ENCODE data around the gene RPP25L. TPM values are rescaled to one million over a fixed set of nuclear protein-coding genes. Genes with fewer than 3 reads are reported as not detected.

The RPP25L gene, protein sequence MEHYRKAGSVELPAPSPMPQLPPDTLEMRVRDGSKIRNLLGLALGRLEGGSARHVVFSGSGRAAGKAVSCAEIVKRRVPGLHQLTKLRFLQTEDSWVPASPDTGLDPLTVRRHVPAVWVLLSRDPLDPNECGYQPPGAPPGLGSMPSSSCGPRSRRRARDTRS
- total RNA-seq (13.2 TPM), polyA plus RNA-seq (33.7 TPM)

DNA sequence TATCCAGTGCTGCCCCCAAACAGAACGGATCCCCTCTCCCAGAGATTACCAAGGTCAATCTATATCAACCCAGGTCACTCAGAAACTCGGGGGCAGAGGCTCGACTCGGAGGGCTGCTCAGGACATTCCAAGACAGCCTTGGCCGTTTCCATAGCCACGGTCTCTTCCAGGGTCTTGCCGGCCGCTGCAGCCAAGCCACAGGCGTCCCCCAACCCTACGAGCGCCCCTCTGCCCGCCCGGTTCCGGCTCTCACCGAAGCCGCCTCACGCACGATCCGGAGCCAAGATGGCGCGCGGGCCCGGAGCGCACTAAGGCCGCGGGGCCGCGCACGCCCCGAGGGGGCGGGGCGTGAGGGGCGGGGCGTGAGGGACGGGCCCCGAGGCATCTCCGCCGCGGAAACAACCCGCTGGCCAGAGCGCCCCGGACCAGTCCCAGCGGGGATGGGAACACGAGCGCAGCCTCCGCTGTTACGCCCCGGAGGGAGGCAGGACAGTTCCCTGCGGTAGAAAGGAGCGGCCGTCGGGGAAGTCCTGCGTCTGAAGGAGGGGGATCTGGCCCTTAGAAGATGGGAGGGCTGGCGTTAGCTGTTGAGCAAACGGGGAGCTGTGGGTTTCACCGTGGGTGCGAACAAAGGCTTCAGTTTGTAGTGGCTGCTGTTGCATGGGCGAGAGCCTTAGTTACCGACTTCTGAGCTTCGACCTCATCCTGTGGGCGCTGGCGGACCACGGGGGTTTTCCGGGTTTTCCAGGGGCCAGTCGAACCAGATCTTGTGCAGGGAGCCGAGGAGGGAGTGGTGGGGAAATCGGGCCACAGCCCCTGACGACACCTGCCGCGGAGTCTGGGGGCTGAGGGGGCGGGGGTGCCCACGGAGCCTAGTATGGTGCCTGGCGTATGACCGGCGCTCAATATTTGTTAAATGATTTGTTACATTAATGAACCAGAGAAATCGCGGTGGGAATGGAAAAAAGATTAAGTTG, at the start of gene RPP25L:
RPP25L (minus strand) TSS at position 287 of the 977 bp plus-strand sequence. CDS start 801 bp downstream, outside the sequence.
- Histone ChIP-seq H3K27ac (ENCODE audit: low read depth) (peak within 1 kb of the TSS; percentile 67), H3K4me1 (ENCODE audit: insufficient read depth) (no peaks in the 10 kb centered on the region), H3K4me3 (ENCODE audit: low read depth, low read length) (peak within 1 kb of the TSS; percentile 62), H3K36me3 (ENCODE audit: insufficient read depth) (no peaks in the 10 kb centered on the region)
- WGBS = under 1% methylated on average over 77 of the region's 77 CpGs
- DNase-seq (ENCODE audit: extremely low spot score) = no peak

- DNase-seq (ENCODE audit: extremely low spot score) = no peak
- Histone ChIP-seq H3K27ac (ENCODE audit: low read depth) (no peak overlapping the region), H3K4me3 (ENCODE audit: low read depth, low read length) (no peak overlapping the region), H3K4me1 (ENCODE audit: insufficient read depth) (no peaks in the 10 kb centered on the region), H3K36me3 (ENCODE audit: insufficient read depth) (no peaks in the 10 kb centered on the region)
- 90% methylated on average over 8 of the region's 8 CpGs for WGBS
These were observed 47.8 kb upstream of the RPP25L start for GRCh38 chr9:34659592-34660253.

DNA sequence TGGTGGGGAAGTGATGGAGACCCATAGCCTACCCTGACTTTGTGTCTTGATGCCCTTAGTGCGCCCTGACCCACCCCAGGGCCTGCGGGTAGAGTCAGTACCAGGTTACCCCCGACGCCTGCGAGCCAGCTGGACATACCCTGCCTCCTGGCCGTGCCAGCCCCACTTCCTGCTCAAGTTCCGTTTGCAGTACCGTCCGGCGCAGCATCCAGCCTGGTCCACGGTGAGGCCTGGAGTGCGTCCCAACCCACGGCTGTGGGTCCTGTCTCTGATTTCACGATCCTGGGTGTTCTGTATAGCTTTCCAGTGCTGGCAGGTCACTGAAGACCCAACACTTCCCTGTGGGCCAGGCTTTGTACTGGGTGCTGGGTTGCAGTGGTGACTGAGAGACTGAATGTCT, 46.6 kb upstream of the RPP25L start:
- Histone ChIP-seq H3K4me3 (ENCODE audit: low read depth, low read length) (no peak overlapping the region), H3K36me3 (ENCODE audit: insufficient read depth) (no peaks in the 10 kb centered on the region), H3K27ac (ENCODE audit: low read depth) (no peak overlapping the region), H3K4me1 (ENCODE audit: insufficient read depth) (no peaks in the 10 kb centered on the region)
- WGBS = 88% methylated on average over 14 of the region's 14 CpGs
- no peak for DNase-seq (ENCODE audit: extremely low spot score)

- no peaks in the 10 kb centered on the region for H3K4me1 ChIP-seq (ENCODE audit: insufficient read depth)
- H3K36me3 ChIP-seq (ENCODE audit: insufficient read depth) = no peaks in the 10 kb centered on the region
- 92% methylated on average over 5 of the region's 5 CpGs for WGBS
- H3K27ac ChIP-seq (ENCODE audit: low read depth) = no peak overlapping the region
- no peak overlapping the region for H3K4me3 ChIP-seq (ENCODE audit: low read depth, low read length)
- no peak for DNase-seq (ENCODE audit: extremely low spot score)
These were observed 45.1 kb upstream of the RPP25L start for GRCh38 chr9:34656992-34657391.

DNA sequence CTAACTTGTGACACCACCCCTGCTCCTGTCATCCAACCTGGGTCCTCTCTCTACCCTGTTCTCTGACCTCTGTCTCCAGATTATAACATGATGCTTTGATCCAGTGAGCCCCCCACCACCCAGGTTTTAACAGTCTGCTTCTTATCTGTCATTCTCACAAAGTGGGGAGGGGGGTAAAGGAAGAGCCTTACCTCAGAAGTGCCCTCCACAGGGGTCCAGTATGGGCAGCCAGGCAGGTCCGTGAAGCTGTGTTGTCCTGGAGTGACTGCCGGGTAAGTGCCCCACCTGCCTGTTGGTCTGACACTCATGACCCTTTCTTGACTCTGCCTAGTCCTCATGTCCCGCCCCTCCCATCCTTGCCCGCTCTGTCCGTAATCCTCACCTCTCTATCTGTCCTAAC, 43.5 kb upstream of the RPP25L start:
- Histone ChIP-seq H3K4me1 (ENCODE audit: insufficient read depth) (no peaks in the 10 kb centered on the region), H3K4me3 (ENCODE audit: low read depth, low read length) (no peak overlapping the region)

GRCh38 chr9:34654323-34655051, 42.6 kb upstream of the RPP25L start:
- DNase-seq (ENCODE audit: extremely low spot score) = no peak
- no peaks in the 10 kb centered on the region for H3K36me3 ChIP-seq (ENCODE audit: insufficient read depth)
- no peak overlapping the region for H3K27ac ChIP-seq (ENCODE audit: low read depth)
- WGBS = 13% methylated on average over 11 of the region's 11 CpGs
- H3K4me1 ChIP-seq (ENCODE audit: insufficient read depth) = no peaks in the 10 kb centered on the region
- H3K4me3 ChIP-seq (ENCODE audit: low read depth, low read length) = no peak overlapping the region

More for the DNA sequence above, 43.5 kb upstream of the RPP25L start:
- Histone ChIP-seq H3K36me3 (ENCODE audit: insufficient read depth) (no peaks in the 10 kb centered on the region), H3K27ac (ENCODE audit: low read depth) (no peak overlapping the region)
- 73% methylated on average over 5 of the region's 5 CpGs for WGBS
- DNase-seq (ENCODE audit: extremely low spot score) = no peak

DNA sequence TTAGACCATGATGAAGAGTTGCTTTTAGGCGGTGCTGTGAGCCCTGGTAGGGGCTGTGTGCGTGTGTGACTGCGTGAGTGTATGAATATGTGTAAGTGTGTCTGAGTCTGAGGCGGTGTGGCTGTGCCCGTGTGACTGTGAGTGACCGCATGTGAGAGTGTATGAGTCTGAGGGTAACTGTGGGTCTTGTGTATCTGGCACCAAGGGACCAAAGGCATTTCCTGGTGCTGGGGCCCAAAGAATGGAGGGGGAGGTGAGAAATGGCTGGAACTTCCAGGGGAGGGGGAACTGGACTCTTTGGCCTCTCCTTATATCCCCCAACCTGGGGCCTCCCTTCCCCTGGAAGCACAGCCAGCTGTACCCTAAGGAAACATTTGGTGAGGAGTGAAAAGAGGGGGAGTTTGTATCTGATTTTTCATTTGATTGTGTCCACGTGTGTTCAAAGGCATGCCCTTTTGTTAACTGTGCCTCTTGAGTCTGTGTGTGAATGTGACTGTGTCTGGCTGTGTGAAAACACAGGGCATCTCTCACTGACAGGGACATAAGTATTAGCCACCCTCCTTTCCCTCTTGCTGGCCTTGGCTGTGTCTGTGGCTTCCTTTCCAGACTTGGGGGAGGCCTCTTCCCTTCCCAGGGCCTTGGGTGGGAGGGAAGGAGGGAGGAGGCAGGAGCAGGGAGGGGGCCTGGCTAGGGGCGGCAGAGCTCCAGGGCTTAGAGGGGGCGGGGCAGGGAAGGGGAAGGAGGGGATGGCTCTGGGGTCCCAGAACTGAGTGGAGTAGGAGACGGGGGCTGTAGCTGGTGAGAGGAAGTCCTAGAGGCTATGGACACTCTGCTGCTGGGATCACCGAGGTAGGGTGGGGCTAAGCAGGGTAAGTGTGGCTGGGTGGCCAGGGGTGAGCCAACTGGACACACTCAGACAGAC, 41.5 kb upstream of the RPP25L start:
- Histone ChIP-seq H3K36me3 (ENCODE audit: insufficient read depth) (no peaks in the 10 kb centered on the region), H3K27ac (ENCODE audit: low read depth) (peak overlapping the region; percentile 41), H3K4me3 (ENCODE audit: low read depth, low read length) (no peak overlapping the region), H3K4me1 (ENCODE audit: insufficient read depth) (no peaks in the 10 kb centered on the region)
- 29% methylated on average over 11 of the region's 11 CpGs for WGBS
- peak; percentile 74 for DNase-seq (ENCODE audit: extremely low spot score)

- H3K36me3 ChIP-seq (ENCODE audit: insufficient read depth) = no peaks in the 10 kb centered on the region
- H3K27ac ChIP-seq (ENCODE audit: low read depth) = no peak overlapping the region
- H3K4me3 ChIP-seq (ENCODE audit: low read depth, low read length) = peak overlapping the region; percentile 9
- 14% methylated on average over 5 of the region's 5 CpGs for WGBS
- no peak for DNase-seq (ENCODE audit: extremely low spot score)
- H3K4me1 ChIP-seq (ENCODE audit: insufficient read depth) = no peaks in the 10 kb centered on the region
These were observed 40.7 kb upstream of the RPP25L start for GRCh38 chr9:34652602-34653000.

GRCh38 chr9:34651876-34652601, 40.1 kb upstream of the RPP25L start, which contains the start of gene IL11RA:
Gene IL11RA, plus strand, starts transcription at chr9:34652185. Its CDS starts 3,033 bp downstream, at chr9:34655218.
- H3K27ac ChIP-seq (ENCODE audit: low read depth) = peak within 1 kb of the TSS; percentile 11
- peak within 1 kb of the TSS; percentile 9 for H3K4me3 ChIP-seq (ENCODE audit: low read depth, low read length)
- peaks cover 2% of the 10 kb centered on the region for H3K4me1 ChIP-seq (ENCODE audit: insufficient read depth)
- DNase-seq (ENCODE audit: extremely low spot score) = no peak
- no peaks in the 10 kb centered on the region for H3K36me3 ChIP-seq (ENCODE audit: insufficient read depth)
- WGBS = 3% methylated on average over 24 of the region's 24 CpGs

- Histone ChIP-seq H3K27ac (ENCODE audit: low read depth) (peak overlapping the region; percentile 11), H3K4me3 (ENCODE audit: low read depth, low read length) (peak overlapping the region; percentile 3), H3K4me1 (ENCODE audit: insufficient read depth) (peaks cover 2% of the 10 kb centered on the region), H3K36me3 (ENCODE audit: insufficient read depth) (no peaks in the 10 kb centered on the region)
- DNase-seq (ENCODE audit: extremely low spot score) = no peak
- WGBS = 37% methylated on average over 4 of the region's 4 CpGs
These were observed 39.4 kb upstream of the RPP25L start for GRCh38 chr9:34651321-34651720.

DNA sequence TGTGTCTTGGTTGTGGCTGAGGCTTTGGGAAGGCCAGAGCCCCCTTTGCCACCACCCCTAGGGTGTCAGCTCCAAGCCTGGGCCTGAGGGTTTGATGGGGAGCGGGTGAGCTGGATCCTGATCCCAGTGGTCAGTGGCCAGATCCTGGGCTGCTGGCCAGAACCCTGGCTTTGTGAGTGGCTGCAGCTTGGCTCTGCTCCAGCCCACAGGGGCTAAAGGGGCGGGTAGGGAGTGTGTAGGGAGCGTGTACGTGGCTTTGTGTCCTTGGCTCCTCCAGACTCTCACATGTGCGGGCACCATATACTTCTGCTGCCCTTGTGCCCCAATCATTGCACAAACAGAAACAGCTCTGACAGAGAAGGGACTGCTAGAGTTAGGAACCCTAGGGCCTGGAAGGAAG, 38.9 kb upstream of the RPP25L start:
- H3K4me3 ChIP-seq (ENCODE audit: low read depth, low read length) = no peak overlapping the region
- 55% methylated on average over 5 of the region's 5 CpGs for WGBS
- H3K4me1 ChIP-seq (ENCODE audit: insufficient read depth) = peaks cover 2% of the 10 kb centered on the region

GRCh38 chr9:34648673-34649072, 36.8 kb upstream of the RPP25L start:
- 92% methylated on average over 8 of the region's 8 CpGs for WGBS
- peaks cover 2% of the 10 kb centered on the region for H3K4me1 ChIP-seq (ENCODE audit: insufficient read depth)
- DNase-seq (ENCODE audit: extremely low spot score) = no peak
- H3K27ac ChIP-seq (ENCODE audit: low read depth) = no peak overlapping the region
- no peak overlapping the region for H3K4me3 ChIP-seq (ENCODE audit: low read depth, low read length)
- no peaks in the 10 kb centered on the region for H3K36me3 ChIP-seq (ENCODE audit: insufficient read depth)

More for the DNA sequence above, 38.9 kb upstream of the RPP25L start:
- no peaks in the 10 kb centered on the region for H3K36me3 ChIP-seq (ENCODE audit: insufficient read depth)
- no peak for DNase-seq (ENCODE audit: extremely low spot score)
- H3K27ac ChIP-seq (ENCODE audit: low read depth) = no peak overlapping the region
